ENCODE data around the gene ATRN. TPM values are rescaled to one million over a fixed set of nuclear protein-coding genes. Genes with fewer than 3 reads are reported as not detected.

ATRN gene
- total and polyA plus RNA-seq, 2 donors from 2014 or later, result 15.7 to 48.1 TPM

DNA sequence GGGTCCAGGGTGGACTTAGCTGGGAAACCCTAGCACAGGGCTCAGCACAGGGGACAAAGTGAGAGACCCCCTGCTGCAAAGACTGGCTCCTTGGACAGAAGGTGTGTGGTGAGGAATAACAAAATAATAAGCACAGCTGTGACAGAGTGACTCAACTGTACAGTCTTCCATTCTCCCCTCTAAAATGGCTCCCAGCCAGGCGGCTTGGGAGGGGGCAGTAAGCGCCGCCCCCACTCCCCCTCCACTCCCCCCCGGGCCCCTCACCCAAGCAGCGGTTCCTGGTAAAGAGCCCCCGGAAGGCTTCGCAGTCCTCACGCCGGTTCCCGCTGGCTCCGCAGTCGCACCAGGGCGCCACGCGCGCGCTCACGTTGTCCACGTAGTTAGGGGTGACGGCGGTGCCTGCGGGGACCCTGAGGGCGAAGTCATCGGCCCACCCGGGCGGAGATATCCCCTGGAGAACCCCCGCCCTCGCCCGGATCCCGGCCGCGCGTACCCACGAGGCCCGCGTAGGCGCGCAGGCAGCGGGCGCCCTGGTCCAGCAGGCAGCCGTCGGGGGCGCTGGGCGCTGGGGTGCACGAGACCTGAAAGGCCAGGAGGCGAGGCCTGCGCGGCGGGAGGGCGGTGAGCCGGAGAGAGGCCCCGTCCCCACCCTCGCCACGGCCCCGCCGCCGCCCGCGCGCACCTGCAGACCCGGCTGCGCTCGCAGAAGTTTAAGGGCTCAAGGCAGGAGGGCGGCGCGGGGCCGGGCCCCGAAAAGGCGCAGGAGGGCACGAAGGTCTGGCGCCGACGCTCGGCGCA, 189.6 kb downstream of the ATRN start:
- DNase-seq, result peak in 2 of 5 donors; percentile 59 to 64
- Histone ChIP-seq H3K27me3 (ENCODE audit: control insufficient read depth, insufficient read depth, low read length) (peaks cover 9% of the 10 kb centered on the region), H3K4me3 (ENCODE audit: low read length in 3 of 3) (no peak overlapping the region)

DNA sequence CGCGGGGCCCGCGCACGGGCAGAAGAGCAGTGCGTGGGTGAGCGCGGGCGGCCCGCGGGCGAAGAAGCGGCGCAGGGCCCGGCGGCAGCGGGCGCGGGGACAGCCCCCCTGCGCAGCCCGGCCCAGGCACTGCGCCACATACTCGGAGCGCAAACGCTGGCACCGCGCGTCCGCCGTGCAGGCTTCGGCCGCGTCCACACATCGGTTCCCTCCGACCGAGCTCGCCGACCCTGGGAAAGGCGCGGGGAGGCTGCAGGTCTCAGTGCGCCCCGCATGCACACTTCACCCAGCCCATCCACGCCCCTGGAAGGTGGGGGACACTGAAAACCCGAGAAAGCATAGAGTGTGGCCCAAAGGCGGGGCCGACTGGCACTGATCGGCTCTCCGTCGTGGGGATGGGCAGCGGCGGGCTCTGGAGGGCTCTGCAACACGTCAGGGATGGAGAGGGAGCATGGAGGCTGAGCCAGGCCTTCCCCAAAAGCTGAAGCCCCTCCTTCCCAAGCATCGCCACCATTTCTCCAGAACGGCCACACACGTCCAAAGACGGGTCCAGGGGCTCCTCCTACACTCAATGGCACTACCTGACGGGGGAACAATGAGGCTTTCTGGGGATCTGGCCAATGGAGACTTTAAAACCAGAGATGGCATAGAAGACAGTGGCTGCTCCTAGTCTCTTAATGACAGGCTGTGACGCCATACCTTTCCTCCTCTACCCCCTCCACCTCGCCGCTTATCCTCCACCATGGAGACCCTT, 190.4 kb downstream of the ATRN start:
- no peak overlapping the region for H3K9ac ChIP-seq (ENCODE audit: low read length in 3 of 3)
- FAIRE-seq, result no peak

More for the DNA sequence above, 189.6 kb downstream of the ATRN start:
- TF ChIP-seq, protein P1, sequence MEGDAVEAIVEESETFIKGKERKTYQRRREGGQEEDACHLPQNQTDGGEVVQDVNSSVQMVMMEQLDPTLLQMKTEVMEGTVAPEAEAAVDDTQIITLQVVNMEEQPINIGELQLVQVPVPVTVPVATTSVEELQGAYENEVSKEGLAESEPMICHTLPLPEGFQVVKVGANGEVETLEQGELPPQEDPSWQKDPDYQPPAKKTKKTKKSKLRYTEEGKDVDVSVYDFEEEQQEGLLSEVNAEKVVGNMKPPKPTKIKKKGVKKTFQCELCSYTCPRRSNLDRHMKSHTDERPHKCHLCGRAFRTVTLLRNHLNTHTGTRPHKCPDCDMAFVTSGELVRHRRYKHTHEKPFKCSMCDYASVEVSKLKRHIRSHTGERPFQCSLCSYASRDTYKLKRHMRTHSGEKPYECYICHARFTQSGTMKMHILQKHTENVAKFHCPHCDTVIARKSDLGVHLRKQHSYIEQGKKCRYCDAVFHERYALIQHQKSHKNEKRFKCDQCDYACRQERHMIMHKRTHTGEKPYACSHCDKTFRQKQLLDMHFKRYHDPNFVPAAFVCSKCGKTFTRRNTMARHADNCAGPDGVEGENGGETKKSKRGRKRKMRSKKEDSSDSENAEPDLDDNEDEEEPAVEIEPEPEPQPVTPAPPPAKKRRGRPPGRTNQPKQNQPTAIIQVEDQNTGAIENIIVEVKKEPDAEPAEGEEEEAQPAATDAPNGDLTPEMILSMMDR (IDR thresholded peaks at IDR 0.05; ENCODE audit: borderline replicate concordance, extremely low read depth, insufficient read depth), result no peak
- no peak overlapping the region for H3K9ac ChIP-seq (ENCODE audit: low read length in 3 of 3)
- H3K4me1 ChIP-seq (ENCODE audit: control insufficient read depth in 2 of 3, insufficient read depth in 2 of 3, low read depth in 1 of 3, low read length in 3 of 3), result no peaks in the 10 kb centered on the region
- no peak for FAIRE-seq
- H3K27ac ChIP-seq (ENCODE audit: low read depth in 2 of 2, low read length in 2 of 2), result no peak overlapping the region
- no peaks in the 10 kb centered on the region for H3K36me3 ChIP-seq (ENCODE audit: control insufficient read depth in 2 of 3, insufficient read depth in 3 of 3, low read length in 3 of 3)
- intact Hi-C loops (cut with DNase I), result no loop called here
- H3K9me3 ChIP-seq (ENCODE audit: control insufficient read depth in 2 of 3, insufficient read depth in 1 of 3, low read length in 3 of 3), result no peaks in the 10 kb centered on the region

DNA sequence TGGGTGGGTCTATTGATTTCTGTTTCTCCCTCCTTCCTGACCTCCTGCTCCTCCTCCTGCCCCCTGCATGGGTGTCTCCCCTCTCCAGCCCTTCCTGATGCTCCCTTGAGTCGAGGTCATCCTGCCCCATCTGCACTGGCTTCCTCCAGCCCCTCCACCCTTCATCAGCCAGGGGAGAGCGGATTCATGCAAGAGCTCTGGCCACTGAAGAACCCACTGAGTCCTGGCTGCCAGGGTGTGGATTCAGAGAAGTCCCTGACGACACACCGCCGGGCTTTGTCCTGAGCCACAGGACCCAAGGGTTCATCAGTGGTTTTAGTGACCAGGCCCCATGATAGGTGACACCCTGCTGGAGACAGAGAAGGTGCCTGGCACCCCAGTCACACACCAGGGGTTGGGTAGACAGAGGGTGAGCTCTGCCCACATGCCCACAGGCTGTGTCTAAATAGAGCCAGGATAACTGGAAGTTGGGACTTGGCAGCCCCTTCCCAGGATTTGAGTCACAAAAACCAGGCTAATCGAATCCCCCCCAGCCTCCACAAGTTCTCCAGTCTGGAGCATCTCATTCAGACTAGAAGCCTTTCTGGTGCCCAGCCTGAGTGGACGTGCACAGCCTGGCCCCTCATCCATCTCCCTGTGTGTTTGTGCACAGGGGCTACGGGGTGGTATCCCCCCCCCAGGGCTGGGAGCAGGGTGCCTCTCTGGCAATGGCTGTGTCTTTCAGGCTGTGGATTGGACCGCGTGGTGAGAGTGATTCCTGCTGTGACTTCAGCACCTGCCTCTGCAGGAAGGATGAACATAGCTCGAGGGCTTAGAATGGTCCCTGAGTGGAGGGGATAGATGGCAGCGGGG, 191.2 kb downstream of the ATRN start:
- TF ChIP-seq, protein P1 (IDR thresholded peaks at IDR 0.05; ENCODE audit: borderline replicate concordance, extremely low read depth, insufficient read depth), result no peak
- DNase-seq, result peak in 2 of 5 donors; percentile 45 to 64
- Histone ChIP-seq H3K4me3 (ENCODE audit: low read length in 3 of 3) (no peak overlapping the region), H3K9ac (ENCODE audit: low read length in 3 of 3) (no peak overlapping the region), H3K36me3 (ENCODE audit: control insufficient read depth in 2 of 3, insufficient read depth in 3 of 3, low read length in 3 of 3) (no peaks in the 10 kb centered on the region), H3K27ac (ENCODE audit: low read depth in 2 of 2, low read length in 2 of 2) (no peak overlapping the region), H3K27me3 (ENCODE audit: control insufficient read depth, insufficient read depth, low read length) (peaks cover 9% of the 10 kb centered on the region), H3K4me1 (ENCODE audit: control insufficient read depth in 2 of 3, insufficient read depth in 2 of 3, low read depth in 1 of 3, low read length in 3 of 3) (no peaks in the 10 kb centered on the region), H3K9me3 (ENCODE audit: control insufficient read depth in 2 of 3, insufficient read depth in 1 of 3, low read length in 3 of 3) (no peaks in the 10 kb centered on the region)
- intact Hi-C loops (cut with DNase I), result no loop called here
- FAIRE-seq, result no peak

More for the DNA sequence above, 190.4 kb downstream of the ATRN start:
- H3K9me3 ChIP-seq (ENCODE audit: control insufficient read depth in 2 of 3, insufficient read depth in 1 of 3, low read length in 3 of 3), result no peaks in the 10 kb centered on the region
- H3K27ac ChIP-seq (ENCODE audit: low read depth in 2 of 2, low read length in 2 of 2), result no peak overlapping the region
- TF ChIP-seq, protein P1 (IDR thresholded peaks at IDR 0.05; ENCODE audit: borderline replicate concordance, extremely low read depth, insufficient read depth), result no peak
- peak in 2 of 5 donors; percentile 51 to 67 for DNase-seq
- no peaks in the 10 kb centered on the region for H3K36me3 ChIP-seq (ENCODE audit: control insufficient read depth in 2 of 3, insufficient read depth in 3 of 3, low read length in 3 of 3)
- H3K27me3 ChIP-seq (ENCODE audit: control insufficient read depth, insufficient read depth, low read length), result peaks cover 9% of the 10 kb centered on the region
- intact Hi-C loops (cut with DNase I), result no loop called here
- no peaks in the 10 kb centered on the region for H3K4me1 ChIP-seq (ENCODE audit: control insufficient read depth in 2 of 3, insufficient read depth in 2 of 3, low read depth in 1 of 3, low read length in 3 of 3)
- no peak overlapping the region for H3K4me3 ChIP-seq (ENCODE audit: low read length in 3 of 3)
